ENCODE results near the gene DHRS7. TPM values are rescaled to one million over a fixed set of nuclear protein-coding genes. Genes with fewer than 3 reads are reported as not detected.

Gene DHRS7
- total RNA-seq, 1 experiment from 2014 or later, result 27.7 TPM

DNA sequence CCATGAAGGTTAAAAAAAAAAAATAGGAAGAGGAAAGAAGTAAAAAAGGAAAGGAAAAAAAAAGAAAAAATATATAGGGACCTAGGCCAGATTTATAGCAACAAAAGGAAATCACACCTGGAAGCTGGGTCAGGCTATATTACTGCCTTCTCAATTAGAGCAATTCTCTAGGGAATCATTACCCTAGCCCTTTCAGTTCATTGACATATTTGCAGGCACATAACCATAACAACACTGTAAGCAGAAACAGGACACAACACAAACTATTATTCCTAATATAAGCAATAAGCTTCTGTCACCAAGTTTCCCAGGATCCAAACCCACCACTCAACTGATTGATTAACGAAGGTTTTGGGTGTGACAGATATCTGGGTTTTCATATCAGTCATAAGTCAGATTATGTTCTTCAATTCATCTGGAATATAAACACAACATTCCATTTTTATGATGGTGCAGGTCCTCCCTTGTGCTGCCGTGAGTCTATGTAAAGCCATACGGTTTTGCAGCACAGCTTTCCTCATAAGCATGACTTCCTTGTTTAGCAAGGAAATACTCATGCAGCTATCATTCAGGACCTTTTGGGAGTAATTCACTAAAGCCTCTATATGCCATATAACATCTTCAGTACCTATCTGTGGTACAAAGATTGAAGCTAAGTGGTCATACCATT is 69.3 kb downstream of the DHRS7 start:
- Histone ChIP-seq H3K23ac (ENCODE audit: insufficient read length, low read depth, low read length) (no peak overlapping the region), H2BK5ac (ENCODE audit: insufficient read length, low read length) (no peak overlapping the region), H3K27ac (ENCODE audit: insufficient read length, low read depth, low read length) (no peak overlapping the region), H2BK120ac (ENCODE audit: low read depth, low read length, poor library complexity, severe bottlenecking) (no peak overlapping the region), H3K9me3 (ENCODE audit: control insufficient read depth, low read depth, low read length) (no peaks in the 10 kb centered on the region), H4K5ac (ENCODE audit: insufficient read length, low read depth, low read length) (no peak overlapping the region), H3K4me2 (ENCODE audit: insufficient read depth, insufficient read length, low read length) (no peak overlapping the region), H3K4me1 (ENCODE audit: insufficient read depth, low read length) (peaks cover 4% of the 10 kb centered on the region; the same call in 1 of the 2 replicates), H3K79me2 (ENCODE audit: insufficient read depth, low read length) (peaks cover 15% of the 10 kb centered on the region; the same call in 1 of the 2 replicates), H3K18ac (ENCODE audit: insufficient read length, low read depth, low read length) (no peak overlapping the region), H3K9ac (ENCODE audit: extremely low read depth, insufficient read length, low read length) (no peak overlapping the region), H3K27me3 (ENCODE audit: insufficient read depth, low read length) (no peaks in the 10 kb centered on the region), H3K14ac (ENCODE audit: insufficient read depth, low read length) (no peak overlapping the region), H3K79me1 (ENCODE audit: insufficient read depth, low read depth, low read length, poor library complexity, severe bottlenecking) (peaks cover 10% of the 10 kb centered on the region), H4K20me1 (ENCODE audit: control insufficient read depth, insufficient read depth, insufficient read length) (no peaks in the 10 kb centered on the region), H2BK12ac (ENCODE audit: insufficient read length, low read depth, low read length) (no peak overlapping the region), H4K8ac (replicated peaks; ENCODE audit: insufficient read length, low read depth, low read length) (no peak overlapping the region), H2AK5ac (ENCODE audit: insufficient read length, low read length) (no peak overlapping the region), H3T11ph (ENCODE audit: low read length) (no peak overlapping the region), H2AFZ (ENCODE audit: low read length) (no peak overlapping the region), H3K4ac (ENCODE audit: low read depth, low read length) (no peak overlapping the region), H2BK20ac (ENCODE audit: low read depth, low read length, poor library complexity, severe bottlenecking) (no peak overlapping the region), H2BK15ac (ENCODE audit: low read depth, low read length) (no peak overlapping the region), H3K56ac (ENCODE audit: insufficient read length, low read depth, low read length) (no peak overlapping the region), H4K91ac (ENCODE audit: insufficient read length, low read depth, low read length) (no peak overlapping the region), H3K23me2 (ENCODE audit: insufficient read length, low read depth, low read length, poor library complexity, severe bottlenecking) (peaks cover 10% of the 10 kb centered on the region)
- no peak for DNase-seq
- peaks cover 29 to 31% of the 10 kb centered on the region in 2 experiments for H3K4me1 Mint-ChIP-seq
- WGBS (ENCODE audit: extremely low coverage, insufficient read length, low lambda C conversion rate), result no CpG with 5 or more reads among the region's 3 CpGs
- H3K9me3 Mint-ChIP-seq, result peaks cover 0 to 2% of the 10 kb centered on the region in 2 experiments; a peak in 2 of 5 replicates
- H3K27ac Mint-ChIP-seq, result no peak overlapping the region
- H3K36me3 Mint-ChIP-seq (ENCODE audit: insufficient read depth in 1 of 3, low read depth in 3 of 3), result peaks cover 16 to 21% (median 19%) of the 10 kb centered on the region in 3 experiments
- H3K4me3 Mint-ChIP-seq, result no peak overlapping the region
- no peaks in the 10 kb centered on the region for H3K27me3 Mint-ChIP-seq (ENCODE audit: low read depth)
- TF ChIP-seq, protein P1, sequence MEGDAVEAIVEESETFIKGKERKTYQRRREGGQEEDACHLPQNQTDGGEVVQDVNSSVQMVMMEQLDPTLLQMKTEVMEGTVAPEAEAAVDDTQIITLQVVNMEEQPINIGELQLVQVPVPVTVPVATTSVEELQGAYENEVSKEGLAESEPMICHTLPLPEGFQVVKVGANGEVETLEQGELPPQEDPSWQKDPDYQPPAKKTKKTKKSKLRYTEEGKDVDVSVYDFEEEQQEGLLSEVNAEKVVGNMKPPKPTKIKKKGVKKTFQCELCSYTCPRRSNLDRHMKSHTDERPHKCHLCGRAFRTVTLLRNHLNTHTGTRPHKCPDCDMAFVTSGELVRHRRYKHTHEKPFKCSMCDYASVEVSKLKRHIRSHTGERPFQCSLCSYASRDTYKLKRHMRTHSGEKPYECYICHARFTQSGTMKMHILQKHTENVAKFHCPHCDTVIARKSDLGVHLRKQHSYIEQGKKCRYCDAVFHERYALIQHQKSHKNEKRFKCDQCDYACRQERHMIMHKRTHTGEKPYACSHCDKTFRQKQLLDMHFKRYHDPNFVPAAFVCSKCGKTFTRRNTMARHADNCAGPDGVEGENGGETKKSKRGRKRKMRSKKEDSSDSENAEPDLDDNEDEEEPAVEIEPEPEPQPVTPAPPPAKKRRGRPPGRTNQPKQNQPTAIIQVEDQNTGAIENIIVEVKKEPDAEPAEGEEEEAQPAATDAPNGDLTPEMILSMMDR (conservative IDR thresholded peaks at IDR 0.05), result no peak

Measured in H9 (cell line).